ENCODE results near the gene CMTM2. TPM values are rescaled to one million over a fixed set of nuclear protein-coding genes. Genes with fewer than 3 reads are reported as not detected.
A peak's percentile ranks its signal among the peaks of the same experiment; 100 is the strongest.

Gene CMTM2
- total and polyA plus RNA-seq, 11 donors, result 0.52 TPM; not detected in 10

DNA sequence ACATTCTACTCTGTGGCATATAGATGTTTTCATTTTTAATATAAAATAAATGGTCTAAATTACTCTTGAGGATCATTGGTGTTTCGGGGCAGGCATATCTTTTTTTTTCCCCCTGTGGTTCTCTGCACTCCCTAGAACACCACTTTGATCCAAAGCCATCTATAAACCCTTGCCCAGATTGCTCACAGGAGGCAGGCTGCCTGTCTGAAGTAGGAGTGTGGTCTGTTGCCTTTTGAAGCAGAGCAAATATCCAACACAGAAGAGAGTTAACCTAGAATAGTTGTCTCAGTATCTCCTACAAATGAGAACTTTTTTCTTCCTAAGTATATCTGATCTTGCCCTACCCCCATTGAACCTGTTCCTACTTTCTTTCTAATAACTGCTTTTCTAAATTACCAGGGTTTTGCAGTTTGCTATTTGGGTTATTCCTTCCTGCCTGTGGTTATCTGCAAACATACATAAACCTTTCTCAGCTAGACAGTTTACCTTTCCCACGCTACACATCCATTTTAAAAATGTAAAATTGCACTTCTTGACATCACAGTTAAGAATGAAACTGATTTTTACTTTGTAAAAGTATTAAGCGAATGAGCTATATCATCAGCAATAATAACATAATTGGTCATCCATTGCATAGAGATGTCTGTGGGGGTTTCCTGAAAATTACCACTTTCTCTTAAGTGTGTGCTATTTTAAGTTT is 17.7 kb upstream of the CMTM2 start:
- TF ChIP-seq, protein P1, sequence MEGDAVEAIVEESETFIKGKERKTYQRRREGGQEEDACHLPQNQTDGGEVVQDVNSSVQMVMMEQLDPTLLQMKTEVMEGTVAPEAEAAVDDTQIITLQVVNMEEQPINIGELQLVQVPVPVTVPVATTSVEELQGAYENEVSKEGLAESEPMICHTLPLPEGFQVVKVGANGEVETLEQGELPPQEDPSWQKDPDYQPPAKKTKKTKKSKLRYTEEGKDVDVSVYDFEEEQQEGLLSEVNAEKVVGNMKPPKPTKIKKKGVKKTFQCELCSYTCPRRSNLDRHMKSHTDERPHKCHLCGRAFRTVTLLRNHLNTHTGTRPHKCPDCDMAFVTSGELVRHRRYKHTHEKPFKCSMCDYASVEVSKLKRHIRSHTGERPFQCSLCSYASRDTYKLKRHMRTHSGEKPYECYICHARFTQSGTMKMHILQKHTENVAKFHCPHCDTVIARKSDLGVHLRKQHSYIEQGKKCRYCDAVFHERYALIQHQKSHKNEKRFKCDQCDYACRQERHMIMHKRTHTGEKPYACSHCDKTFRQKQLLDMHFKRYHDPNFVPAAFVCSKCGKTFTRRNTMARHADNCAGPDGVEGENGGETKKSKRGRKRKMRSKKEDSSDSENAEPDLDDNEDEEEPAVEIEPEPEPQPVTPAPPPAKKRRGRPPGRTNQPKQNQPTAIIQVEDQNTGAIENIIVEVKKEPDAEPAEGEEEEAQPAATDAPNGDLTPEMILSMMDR (IDR thresholded peaks at IDR 0.05), result no peak
- no peak for TF ChIP-seq POLR2A (IDR thresholded peaks at IDR 0.05)
- H3K27me3 ChIP-seq, result no peaks in the 10 kb centered on the region
- H3K9me3 ChIP-seq, result no peaks in the 10 kb centered on the region
- H3K4me3 ChIP-seq, result no peak overlapping the region
- WGBS, 4 donors, result 92 to 96% (median 95%) methylated on average over 3 of the region's 3 CpGs
- H3K36me3 ChIP-seq, result peaks cover 0 to 83% (median 37%) of the 10 kb centered on the region in 9 donors
- no peak for ATAC-seq
- intact Hi-C loops (cut with DNase I), result loop anchor here in 2 of 10 donors (5.0 kb wide), 2 partner anchors 36 to 41 kb away; partner anchors contain the start of gene CMTM3 (in 1 of the 2)
- no peak for DNase-seq
- H3K4me1 ChIP-seq, result peaks cover 0 to 26% (median 0%) of the 10 kb centered on the region in 12 donors
- no peak overlapping the region for H3K27ac ChIP-seq

DNA sequence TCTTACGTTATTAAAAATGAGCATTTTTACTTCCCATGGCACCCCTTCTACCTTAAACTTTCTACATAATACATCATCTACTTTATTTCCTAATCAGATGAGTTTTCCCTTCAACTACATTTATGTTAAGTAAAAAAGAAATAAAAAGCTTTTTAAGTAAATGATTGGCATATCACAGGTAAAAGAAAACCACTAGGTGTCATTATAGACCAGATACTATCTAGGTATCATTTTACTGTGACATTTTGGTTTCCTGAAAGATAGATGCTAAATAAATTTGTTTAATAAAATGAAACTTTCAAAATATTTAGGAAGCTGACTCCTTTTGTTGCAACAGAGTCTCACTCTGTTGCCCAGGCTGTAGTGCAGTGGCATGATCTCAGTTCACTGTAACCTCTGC is 16.9 kb upstream of the CMTM2 start:
- intact Hi-C loops (cut with DNase I), result loop anchor here in 2 of 10 donors (5.0 kb wide), 2 partner anchors 35 to 40 kb away; partner anchors contain the start of gene CMTM3 (in 1 of the 2)
- TF ChIP-seq POLR2A (IDR thresholded peaks at IDR 0.05), result no peak
- TF ChIP-seq, protein P1 (IDR thresholded peaks at IDR 0.05), result peak in 5 of 12 donors; percentile 8 to 29 (median 23)
- ATAC-seq (no peak), DNase-seq (no peak)
- WGBS, 4 donors, result 78 to 87% (median 81%) methylated on average over 1 of the region's 1 CpG
- Histone ChIP-seq H3K27me3 (no peaks in the 10 kb centered on the region), H3K27ac (peak overlapping the region in 1 of 12 donors; percentile 0), H3K4me3 (no peak overlapping the region), H3K36me3 (peaks cover 0 to 88% (median 42%) of the 10 kb centered on the region in 9 donors), H3K9me3 (no peaks in the 10 kb centered on the region), H3K4me1 (peaks cover 0 to 20% (median 0%) of the 10 kb centered on the region in 12 donors)

DNA sequence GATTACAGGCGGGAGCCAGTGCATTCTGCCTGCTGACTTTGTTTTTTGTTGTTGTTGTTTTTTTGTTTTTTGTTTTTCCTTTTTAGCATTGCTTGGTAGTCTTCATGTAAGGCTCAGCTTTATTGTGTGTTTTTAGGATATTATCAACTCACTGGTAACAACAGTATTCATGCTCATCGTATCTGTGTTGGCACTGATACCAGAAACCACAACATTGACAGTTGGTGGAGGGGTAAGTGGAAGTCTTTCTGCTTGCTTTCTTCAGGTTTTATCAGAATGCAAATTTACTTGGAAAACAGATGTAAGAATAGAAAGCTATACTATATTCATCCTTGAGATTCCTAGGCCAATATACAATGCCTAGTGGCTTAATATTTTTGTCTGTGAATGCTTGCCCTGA is 16.3 kb upstream of the CMTM2 start:
- Histone ChIP-seq H3K27me3 (no peaks in the 10 kb centered on the region), H3K9me3 (no peaks in the 10 kb centered on the region), H3K4me1 (peaks cover 0 to 20% (median 0%) of the 10 kb centered on the region in 12 donors), H3K4me3 (no peak overlapping the region), H3K27ac (no peak overlapping the region), H3K36me3 (peaks cover 0 to 83% (median 42%) of the 10 kb centered on the region in 9 donors)
- intact Hi-C loops (cut with DNase I), result loop anchor here in 2 of 10 donors (5.0 kb wide), 2 partner anchors 34 to 39 kb away; partner anchors contain the start of gene CMTM3 (in 1 of the 2)
- ATAC-seq, result no peak
- TF ChIP-seq, protein P1 (IDR thresholded peaks at IDR 0.05), result no peak
- no peak for TF ChIP-seq POLR2A (IDR thresholded peaks at IDR 0.05)
- WGBS, 4 donors, result 85 to 97% (median 94%) methylated on average over 2 of the region's 2 CpGs
- DNase-seq, result no peak

DNA sequence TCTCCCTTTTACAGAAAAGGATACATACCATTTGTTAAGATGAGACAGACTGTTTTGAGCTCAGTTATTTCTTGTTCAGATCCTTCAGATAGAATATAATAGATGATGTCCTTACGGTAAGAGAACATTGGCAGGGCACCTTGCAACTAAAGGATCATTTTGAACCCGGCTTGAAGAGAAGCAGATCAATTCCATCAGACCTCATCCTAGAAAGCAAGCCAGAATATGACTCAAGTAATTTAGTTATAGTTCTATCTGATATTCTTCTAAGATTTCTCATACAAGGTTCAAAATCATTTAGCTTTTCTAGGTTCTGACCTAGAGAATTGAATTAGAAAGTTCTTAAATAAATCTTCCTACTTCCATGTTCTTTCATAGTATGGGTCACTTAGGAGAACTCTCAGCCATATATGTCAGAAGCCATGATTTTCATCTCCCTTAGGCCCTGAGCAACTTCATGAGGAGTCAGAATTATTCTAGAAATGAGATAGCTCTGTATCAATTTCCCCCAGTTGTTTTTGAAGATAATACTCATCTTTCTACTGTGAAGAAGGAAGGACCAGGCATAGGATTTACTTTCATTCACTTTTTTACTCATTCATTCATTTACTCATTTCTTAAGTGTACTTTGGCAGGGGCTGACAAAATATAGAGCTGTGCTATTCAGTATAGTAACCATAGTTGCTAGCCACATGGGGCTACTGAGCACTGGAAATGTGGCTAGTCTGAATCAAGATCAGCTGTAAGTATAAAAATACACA is 15.5 kb upstream of the CMTM2 start:
- TF ChIP-seq, protein P1 (IDR thresholded peaks at IDR 0.05), result no peak
- TF ChIP-seq POLR2A (IDR thresholded peaks at IDR 0.05), result no peak
- H3K4me3 ChIP-seq, result no peak overlapping the region
- no peak overlapping the region for H3K27ac ChIP-seq
- ATAC-seq (no peak), DNase-seq (no peak)
- intact Hi-C loops (cut with DNase I), result loop anchor here in 2 of 10 donors (5.0 kb wide), 2 partner anchors 34 to 39 kb away; partner anchors contain the start of gene CMTM3 (in 1 of the 2)
- peaks cover 0 to 20% (median 0%) of the 10 kb centered on the region in 12 donors for H3K4me1 ChIP-seq
- H3K9me3 ChIP-seq, result no peaks in the 10 kb centered on the region
- no peaks in the 10 kb centered on the region for H3K27me3 ChIP-seq
- WGBS, 4 donors, result 91 to 98% (median 95%) methylated on average over 2 of the region's 2 CpGs
- H3K36me3 ChIP-seq, result peaks cover 0 to 76% (median 35%) of the 10 kb centered on the region in 9 donors

Data from heart left ventricle (tissue), 16 donors.